Fibroblast of skin of right biceps (primary cell): ENCODE data around the gene CD46.
"Not testable (repeated sequence)": the region's sequence is repeated elsewhere in the genome, so short reads cannot be mapped to it uniquely, and the experiment has no call there.

Source experiments
- DNase-seq: peaks from one replicate; pipeline ENCODE4 v3.0.0-alpha.2; 2013

Gene CD46

DNA sequence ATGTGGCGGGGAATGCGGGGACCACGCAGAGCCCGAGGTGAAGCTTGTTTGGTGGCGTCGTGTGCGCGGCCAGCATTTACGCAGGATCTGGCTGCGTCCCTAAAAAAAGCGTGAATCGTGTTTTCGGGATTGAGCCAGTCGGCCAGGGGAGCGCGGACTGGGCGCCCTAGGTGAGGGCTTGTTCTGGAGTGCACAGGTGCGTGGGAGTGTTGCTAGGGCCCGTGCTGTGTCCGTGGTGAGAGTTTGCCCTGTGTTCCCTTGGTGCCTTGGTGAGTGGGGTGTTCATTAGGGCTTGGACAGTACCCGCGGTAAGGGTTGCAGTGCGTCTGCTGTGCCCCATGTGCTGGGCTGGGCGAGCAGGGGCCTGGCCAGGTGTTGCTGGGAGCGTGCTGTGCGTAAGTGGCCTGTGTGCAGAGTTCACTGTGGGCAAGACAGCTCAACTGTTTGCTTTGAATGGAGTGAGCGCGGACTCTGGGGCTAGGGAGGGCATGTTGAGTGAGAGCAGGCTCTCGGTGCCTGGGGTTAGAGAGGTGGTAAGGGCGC lies 673 bp downstream of the CD46 start:
- DNase-seq = peak; percentile 6

DNA sequence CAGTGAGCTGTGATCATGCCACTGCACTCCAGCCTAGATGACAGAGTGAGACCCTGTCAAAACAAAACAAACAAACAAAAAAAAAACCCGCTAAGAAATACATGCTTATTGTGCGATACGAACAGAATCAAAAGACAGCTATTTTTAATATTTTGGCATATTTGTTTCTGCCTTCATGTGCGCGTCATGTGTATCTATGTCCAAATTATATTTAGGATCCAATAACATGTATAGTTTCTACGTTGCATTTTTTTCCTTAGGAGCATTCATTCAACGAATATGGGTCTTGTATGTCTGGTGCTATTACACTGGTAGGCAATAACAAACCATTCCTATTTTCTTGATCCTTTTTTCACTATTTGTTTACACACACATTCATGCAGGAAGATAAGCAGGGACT lies 1.8 kb downstream of the CD46 start:
- no peak for DNase-seq

DNA sequence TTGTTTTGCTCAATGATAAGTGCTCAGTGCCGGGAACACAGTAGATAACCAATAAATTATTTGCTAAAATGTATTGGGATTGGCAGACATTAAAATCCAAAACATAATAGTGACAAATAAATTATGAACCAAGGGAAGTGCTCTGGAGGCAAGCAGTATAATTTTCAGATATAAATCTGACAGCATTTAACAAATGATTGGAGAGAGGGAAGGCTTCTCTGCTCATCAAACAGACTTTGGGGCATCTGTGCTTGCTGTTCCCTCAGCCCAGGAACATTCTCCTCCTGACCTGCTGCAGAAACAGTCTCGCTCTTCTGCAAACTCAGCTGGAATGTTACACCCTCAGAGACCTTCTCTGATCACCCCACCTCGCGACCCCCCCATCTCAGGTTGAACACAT lies 2.2 kb downstream of the CD46 start:
- DNase-seq = no peak

DNA sequence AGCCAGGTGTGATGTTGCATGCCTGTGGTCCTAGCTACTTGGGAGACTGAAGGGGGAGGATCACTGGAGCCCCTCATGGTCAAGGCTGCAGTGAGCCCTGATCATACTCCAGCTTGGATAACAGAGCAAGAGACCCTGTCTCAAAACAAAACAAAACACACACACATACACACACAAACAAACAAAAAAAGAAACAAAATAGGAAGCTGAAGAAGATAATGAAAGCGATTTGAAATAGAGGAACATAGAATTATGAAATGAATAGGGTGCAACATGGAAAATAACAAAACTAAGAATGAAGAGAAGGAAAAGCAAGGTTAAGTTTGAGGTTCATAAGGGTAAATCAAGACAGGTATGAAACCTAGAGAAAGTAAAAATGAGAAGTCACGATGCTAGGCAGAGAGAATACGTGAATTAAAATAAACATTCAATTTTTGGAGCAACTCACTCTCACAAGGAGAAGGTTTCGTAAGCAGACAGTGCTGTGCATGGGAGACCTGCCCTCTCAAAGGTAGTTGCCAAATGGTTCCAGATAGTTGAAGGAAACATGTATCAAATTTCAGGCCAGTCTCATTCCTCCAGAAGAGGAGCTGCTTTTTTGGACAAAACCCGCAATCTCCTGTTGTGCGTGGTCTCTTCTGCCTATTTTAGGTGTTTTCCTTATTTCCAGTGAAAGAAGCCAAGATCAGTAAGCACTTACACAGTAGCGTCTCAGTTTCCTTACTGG lies 3.3 kb downstream of the CD46 start:
- DNase-seq = no peak

DNA sequence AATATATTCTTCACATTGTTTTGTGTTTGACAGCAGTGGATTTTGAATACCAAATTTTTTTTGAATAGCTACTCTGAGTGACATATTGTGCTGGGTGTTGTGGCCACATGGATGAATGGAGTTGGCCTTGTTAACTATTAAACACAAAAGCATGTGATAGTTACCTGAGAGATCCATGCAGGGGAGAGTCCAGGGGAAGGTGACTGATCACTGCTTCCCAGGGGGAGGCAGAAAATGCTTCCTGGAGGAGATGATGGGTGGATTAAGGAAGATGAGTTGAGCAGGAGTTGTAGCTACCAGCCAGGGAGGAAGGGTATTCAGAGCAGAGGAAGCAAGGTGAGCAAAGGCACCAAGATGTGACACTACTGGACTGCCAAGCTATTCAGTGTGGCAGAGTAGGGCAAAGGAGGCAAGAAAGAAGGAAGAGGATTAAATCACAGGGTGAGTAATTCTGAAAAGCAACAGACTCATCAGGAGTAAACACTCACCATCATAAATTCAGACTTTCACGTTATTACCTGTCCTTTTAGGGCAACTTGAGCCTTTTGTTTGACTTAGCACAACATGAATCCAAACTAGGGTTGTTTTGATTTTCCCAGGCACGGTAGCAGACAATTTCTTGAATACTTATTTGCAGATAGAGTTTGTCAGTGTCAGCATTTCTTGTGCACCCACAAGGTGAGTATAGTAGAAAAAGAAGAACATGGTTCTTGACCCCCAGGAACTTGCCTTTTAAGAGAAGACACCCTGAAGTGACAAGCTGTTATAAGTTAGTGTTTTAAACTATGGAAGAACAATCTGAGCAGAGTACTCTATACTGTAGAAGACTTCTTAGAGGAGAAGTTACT lies 4.2 kb downstream of the CD46 start:
- no peak for DNase-seq

DNA sequence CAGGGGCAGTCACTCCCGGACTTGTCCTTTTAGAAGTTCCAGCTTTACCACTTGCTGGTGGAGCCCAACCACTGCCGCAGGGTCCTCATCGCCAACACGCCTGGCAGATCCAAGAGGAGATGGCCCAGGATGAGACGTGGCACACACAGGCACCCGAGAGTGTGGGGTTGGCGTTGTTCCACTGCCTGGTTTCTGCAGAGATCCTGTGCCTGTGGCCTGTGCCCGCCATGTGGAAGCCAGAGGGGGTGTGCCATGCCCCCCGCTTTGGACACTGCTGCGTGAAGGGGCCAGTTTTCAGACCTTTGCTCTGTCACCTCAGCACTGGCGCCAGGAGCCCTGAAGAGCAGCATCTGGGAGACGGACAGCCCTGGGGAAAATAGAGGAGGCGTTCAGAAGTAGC lies 10.8 kb downstream of the CD46 start:
- DNase-seq = no peak

DNA sequence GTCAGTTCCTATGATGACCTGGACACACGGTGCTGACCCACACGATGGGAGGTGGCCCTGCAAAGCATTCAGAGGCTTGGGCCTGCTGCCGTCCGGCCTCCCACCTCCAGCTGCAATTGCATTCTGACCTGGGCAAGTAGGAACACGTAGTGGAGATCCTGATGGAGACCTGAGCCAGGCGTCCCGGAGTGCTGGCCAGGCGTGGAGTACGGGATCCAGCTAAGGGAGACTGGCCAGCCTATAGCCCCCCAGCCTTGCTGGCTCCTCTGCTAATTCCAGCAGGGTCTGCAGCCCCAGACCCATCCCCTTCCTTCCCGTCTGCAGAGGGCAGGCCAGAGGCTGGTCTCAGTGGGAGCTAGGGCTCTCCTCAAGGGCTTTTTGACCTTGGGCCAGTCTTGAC lies 11.2 kb downstream of the CD46 start:
- no peak for DNase-seq

DNA sequence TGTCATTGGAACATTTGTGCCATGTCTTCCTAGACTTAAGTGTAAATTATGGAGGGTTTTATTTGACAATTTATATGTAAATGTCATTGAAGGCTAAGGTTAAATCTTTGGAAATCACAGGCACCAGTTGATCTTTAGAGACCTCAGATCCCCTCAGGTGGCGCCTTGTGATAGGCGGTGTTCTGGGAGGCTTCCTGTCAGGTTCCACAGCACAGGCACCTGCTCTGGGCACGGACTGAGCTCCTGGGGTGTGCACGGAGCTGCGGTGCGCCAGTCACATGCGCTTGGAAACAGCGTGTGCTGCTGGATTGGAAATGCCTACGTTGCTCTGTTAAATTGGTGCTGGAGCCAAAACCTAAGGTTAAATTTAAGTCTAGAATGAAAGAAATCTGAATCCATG lies 12.1 kb downstream of the CD46 start:
- DNase-seq = no peak

DNA sequence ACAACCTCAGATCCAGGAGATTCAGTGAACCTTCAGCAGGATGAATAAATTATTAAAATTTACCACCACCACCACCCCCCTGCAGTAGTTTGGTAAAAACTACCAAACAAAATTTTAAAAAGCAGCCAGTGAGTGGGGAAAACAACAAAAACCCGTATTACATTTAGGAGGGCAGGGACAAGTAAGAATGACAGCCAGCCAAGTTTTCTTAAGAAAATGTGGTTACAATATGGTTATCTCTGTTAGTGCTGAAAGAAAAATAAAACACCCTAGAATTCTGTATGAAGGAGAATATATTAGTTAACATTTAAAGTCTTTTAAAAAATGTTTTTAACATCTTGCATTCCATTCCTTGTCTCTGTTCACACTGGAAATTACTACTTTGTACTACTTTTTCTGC lies 14.7 kb downstream of the CD46 start:
- DNase-seq = no peak

DNA sequence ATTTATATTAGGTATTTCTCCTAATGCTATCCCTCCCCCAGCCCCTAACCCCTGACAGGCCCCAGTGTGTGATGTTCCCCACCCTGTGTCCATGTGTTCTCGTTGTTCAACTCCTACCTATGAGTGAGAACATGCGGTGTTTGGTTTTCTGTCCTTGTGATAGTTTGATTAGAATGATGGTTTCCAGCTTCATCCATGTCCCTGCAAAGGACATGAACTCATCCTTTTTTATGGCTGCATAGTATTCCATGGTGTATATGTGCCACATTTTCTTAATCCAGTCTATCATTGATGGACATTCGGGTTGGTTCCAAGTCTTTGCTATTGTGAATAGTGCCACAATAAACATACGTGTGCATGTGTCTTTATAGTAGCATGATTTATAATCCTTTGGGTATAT lies 18.7 kb downstream of the CD46 start:
- DNase-seq = not testable (repeated sequence)

DNA sequence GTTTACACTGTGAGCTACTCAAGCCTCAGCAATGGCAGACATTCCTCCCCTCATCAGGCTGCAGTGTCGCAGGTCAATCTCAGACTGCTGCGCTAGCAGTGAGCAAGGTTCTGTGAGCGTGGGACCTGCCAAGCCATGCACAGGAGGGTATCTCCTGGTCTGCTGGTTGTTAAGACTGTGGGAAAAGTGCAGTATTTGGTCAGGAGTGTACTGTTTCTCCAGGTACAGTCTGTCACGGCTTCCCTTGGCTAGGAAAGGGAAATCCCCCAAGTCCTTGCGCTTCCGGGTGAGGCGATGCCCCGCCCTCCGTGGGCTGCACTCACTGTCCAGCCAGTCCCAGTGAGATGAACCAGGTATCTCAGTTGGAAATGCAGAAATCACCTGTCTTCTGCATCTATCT lies 24.2 kb downstream of the CD46 start:
- not testable (repeated sequence) for DNase-seq

DNA sequence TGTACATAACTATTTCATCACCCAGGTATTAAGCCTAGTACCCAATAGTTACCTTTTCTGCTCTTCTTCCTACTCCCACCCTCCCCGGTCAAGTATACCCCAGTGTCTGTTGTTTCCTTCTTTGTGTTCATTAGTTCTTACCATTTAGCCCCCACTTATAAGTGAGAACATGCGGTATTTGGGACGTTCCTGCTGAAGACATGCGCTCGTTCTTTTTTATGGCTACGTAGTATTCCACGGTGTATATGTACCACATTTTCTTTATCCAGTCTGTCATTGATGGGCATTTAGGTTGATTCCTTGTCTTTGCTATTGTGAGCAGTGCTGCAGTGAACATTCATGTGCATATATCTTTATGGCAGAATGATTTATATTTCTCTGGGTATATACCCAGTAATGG lies 25.6 kb downstream of the CD46 start:
- not testable (repeated sequence) for DNase-seq

DNA sequence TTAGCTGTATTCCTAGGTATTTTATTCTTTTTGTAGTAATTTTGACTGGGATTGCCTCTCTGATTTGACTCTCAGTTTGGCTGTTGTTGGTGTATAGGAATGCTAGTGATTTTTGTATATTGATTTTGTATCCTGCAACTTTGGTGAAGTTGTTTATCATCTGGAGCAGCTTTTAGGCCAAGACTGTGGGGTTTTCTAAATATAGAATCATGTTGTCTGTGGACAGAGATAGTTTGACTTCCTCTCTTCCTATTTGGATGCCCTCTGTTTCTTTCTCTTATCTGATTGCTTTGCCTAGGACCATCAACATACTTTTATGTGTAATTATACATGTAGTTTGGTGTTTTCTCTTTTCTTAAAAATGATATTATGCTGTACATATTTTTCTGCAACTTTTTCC lies 27.2 kb downstream of the CD46 start:
- DNase-seq = no peak

DNA sequence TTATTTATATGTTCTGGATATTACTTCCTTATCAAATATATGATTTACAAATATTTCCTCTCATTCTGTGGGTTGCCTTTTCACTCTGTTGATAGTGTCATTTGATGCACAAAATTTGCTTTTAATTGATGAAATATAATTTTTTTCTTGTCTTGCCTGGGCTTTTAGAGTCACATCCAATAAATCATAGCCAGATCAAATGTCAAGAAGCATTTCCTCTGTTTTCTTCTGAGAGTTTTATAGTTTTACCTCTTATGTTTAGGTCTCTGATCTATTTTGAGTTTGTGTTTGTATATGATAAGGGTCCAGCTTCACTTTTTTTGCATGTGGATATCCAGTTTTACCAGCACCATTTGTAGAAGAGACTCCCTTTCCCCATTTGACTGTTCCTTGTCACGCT lies 29.5 kb downstream of the CD46 start:
- no peak for DNase-seq

DNA sequence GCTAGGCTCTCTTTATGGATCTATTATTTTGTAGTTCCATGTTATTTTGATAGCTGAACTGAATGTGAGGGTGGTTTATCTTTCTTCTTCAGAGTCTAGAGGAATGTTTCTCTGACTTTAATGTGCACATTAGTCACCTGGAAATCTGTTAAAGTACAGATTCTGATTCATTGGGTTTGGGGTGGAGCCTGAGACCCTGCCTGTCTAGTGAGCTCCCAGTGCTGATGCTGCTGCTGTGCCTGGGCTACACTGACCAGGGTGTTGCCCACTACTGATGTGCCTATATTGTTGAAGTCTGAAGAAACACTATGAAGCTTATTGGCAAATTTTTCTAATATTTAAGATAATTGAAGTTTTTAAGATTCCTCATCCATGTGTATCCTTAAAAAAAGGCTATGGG lies 35.9 kb downstream of the CD46 start:
- DNase-seq = peak; percentile 29

DNA sequence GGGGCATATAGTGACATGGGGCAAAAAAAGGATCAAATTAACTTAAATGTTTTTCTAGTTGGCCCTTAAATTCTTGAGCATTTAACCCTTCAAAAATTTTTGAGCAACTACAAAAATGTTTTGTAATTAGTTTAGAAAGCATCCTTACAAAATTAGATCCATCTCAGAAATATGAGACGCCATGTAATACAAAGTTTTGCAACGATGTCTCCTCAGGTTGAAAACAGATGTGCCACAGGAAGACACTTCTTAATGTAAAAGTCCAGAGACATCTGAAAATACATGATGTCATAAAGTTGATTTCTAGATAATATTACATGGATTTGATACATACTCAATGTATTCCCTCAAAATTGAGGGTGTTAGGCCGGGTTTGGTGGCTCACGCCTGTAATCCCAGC lies 37.5 kb downstream of the CD46 start:
- DNase-seq = no peak

DNA sequence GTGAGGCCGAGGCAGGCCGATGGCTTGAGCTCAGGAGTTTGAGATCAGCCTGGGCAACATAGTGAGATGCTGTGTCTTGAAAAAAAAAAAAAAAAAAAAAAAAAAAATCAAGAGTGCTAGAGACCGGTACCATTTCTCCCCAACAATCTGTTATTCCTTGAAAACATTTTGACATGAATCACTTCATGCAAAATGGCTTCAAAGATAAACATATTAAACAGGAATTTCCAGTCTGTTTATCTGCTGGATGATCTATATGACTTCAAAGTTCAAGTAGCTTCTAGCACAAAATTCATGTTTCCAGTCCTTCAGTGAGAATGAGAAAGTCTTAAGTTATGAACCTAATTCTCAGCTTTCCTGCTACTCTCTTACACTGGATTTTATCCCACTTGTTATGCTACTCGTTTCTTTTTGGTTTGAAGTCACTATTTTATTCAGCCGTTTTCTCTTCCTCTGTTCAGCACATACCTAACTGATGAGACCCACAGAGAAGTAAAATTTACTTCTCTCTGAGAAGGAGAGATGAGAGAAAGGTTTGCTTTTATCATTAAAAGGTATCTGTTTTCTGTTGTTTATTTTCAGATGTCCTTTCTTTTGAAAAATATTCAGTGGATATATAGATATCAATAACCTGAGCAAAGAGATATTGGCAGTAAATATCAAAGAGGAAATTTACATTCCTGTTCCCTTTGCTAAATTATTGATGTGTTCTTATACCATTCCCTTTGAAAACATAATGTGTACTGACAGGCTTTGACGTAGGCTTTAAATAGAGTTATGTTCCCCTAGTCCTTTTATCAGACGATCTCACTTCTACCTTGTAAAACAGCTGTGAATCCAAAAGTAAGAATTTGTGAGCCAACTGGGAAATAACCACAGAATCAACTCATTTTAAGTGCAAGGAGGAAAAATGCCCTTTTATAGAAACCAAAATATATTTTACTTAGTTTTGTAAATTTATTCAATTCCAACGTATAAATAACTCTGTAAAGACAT lies 38.2 kb downstream of the CD46 start:
- DNase-seq = peak; percentile 14

DNA sequence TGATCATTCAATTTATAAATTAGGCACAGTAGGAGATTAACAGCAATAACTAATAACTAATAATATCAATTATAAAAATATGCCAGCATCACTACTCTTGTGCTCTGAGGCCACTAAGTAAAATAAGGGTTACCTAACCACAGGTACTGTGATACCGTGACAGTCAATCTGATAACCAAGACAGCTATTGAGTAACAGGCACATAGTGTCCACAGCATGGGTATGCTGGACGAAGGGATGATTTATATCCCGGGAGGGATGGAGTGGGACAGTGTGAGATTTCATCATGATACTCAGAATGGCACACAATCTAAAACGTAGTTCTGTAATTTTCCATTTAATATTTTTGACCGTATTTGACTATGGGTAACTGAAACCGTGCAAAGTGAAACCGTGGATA lies 39.4 kb downstream of the CD46 start:
- no peak for DNase-seq

DNA sequence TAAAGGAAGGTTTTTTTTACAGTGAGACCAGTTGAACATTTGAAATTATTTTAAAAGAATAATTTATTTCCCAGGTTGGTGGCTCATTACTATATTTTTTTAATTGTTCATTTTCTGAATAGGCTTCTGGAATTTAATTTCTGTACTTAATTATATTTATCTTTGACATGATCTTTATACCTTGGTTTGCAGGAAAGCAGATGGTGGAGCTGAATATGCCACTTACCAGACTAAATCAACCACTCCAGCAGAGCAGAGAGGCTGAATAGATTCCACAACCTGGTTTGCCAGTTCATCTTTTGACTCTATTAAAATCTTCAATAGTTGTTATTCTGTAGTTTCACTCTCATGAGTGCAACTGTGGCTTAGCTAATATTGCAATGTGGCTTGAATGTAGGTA lies 41.5 kb downstream of the CD46 start:
- DNase-seq = no peak

DNA sequence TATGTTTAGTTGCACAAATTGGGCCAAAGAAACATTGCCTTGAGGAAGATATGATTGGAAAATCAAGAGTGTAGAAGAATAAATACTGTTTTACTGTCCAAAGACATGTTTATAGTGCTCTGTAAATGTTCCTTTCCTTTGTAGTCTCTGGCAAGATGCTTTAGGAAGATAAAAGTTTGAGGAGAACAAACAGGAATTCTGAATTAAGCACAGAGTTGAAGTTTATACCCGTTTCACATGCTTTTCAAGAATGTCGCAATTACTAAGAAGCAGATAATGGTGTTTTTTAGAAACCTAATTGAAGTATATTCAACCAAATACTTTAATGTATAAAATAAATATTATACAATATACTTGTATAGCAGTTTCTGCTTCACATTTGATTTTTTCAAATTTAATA lies 43.0 kb downstream of the CD46 start:
- DNase-seq = no peak

DNA sequence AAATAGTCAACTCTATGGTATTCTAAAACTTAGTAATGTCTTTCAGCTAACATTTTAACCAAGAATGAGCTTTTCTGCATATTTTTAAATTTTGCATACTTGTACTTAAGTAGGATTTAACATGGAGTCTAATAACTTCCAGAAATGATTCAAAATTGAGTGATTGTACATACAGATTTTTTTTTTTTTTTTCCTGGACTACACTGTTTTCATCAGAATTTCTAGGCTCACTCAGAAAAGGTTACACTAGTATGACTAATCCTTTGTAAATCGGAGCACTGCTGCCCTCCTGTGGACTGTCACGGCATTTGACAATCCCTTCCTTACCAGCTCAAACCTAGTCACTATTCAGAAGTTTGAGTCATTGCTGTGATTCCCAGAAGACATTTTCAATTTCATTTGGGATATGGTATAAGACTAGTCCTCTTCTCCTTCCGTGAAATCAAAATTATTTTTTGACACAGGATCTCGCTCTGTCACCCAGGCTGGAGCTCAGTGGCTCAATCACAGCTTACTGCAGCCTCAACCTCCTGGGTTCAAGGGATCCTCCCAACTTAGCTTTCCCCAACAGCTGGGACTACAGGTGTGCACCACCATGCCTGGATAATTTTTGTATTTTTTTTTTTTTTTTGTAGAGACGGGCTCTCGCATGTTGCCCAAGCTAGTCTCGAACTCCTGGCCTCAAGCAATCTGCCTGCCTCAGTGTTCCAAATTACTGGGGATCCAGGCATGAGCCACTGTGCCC lies 45.5 kb downstream of the CD46 start:
- peak; percentile 85 for DNase-seq

DNA sequence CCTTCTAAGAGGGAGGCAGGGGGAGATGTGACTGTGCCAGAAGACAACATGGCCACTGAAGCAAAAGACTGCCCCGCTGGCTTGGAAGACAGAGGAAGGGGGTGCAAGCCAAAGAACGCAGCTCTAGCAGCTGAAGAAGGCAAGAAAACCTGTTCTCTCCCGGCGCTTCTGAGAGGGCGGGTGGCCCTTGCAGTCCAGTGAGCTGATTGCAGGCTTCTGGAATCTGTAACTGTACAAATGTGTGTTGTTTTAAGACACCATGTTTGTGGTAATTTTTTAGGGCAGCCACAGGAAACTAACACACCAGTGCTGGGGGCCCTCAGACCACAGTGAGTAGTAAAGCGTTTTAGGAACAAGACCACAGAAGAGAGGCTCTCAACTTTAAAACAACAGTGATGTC lies 47.0 kb downstream of the CD46 start:
- DNase-seq = peak; percentile 22
